Stomach (tissue), 4 donors: ENCODE results near the gene WASF2.

Experiments used
- CTCF ChIP-seq, 7 experiments: fragments of 450-650 bp in 4 of 7; fragments of 200-600 bp in 3 of 7; sonication (generic) in 3 of 7; IDR thresholded peaks; one replicate each; pipeline ENCODE4 v1.5.1; 2016 to 2019; ENCODE audit warnings: antibody characterized with exemption in 7 of 7, control low read depth in 2 of 7, mild to moderate bottlenecking in 1 of 7
- EP300 ChIP-seq: sonication (generic); formaldehyde crosslinking; IDR thresholded peaks from one replicate; pipeline ENCODE4 v1.6.1; 2017; ENCODE audit warnings: antibody characterized with exemption
- POLR2A ChIP-seq, 4 donors: fragments of 450-650 bp; IDR thresholded peaks; one replicate each; pipeline ENCODE4 v1.6.1; 2016; ENCODE audit warnings: antibody characterized with exemption in 4 of 4, control low read depth in 2 of 4, mild to moderate bottlenecking in 1 of 4, moderate library complexity in 1 of 4

GRCh38 chr1:27377760-27378495 is 112.0 kb downstream of the WASF2 start:
- no peak for TF ChIP-seq CTCF (IDR thresholded peaks at IDR 0.05)
- TF ChIP-seq EP300 = no peak
- TF ChIP-seq POLR2A (IDR thresholded peaks at IDR 0.05) = no peak
